ENCODE results near the gene LHFPL3. TPM values are rescaled to one million over a fixed set of nuclear protein-coding genes. Genes with fewer than 3 reads are reported as not detected.

The LHFPL3 gene
- total and polyA plus RNA-seq, 2 donors (not counting 1 experiment from before 2014, with no cell fraction given), result not detected

GRCh38 chr7:104416866-104417393 lies 88.5 kb downstream of the LHFPL3 start:
- H3K27ac Mint-ChIP-seq, result no peak overlapping the region
- CTCF ChIA-PET, result no interaction called here
- no peak overlapping the region for H3K4me3 ChIP-seq (ENCODE audit: control extremely low read depth in 1 of 5, extremely low read depth in 1 of 5, insufficient read depth in 1 of 5, low read depth in 2 of 5, low read length in 4 of 5)
- TF ChIP-seq EZH2 (IDR thresholded peaks at IDR 0.05; ENCODE audit: borderline replicate concordance, insufficient read depth, low read depth, low read length, poor library complexity, severe bottlenecking) (no peak), CTCF (IDR thresholded peaks at IDR 0.05) (no peak)
- H3K27ac ChIP-seq (ENCODE audit: low read length in 2 of 2), result no peak overlapping the region
- no peaks in the 10 kb centered on the region for H3K27me3 Mint-ChIP-seq
- no peaks in the 10 kb centered on the region for H3K27me3 ChIP-seq (replicated peaks in 1 of 4; ENCODE audit: control extremely low read depth in 1 of 4, control insufficient read depth in 3 of 4, insufficient read depth in 4 of 4, low read length in 3 of 4)
- no peaks in the 10 kb centered on the region for H4K20me1 ChIP-seq (ENCODE audit: control insufficient read depth, insufficient read depth, low read length, poor library complexity, severe bottlenecking)
- no peaks in the 10 kb centered on the region for H3K4me1 ChIP-seq (ENCODE audit: control insufficient read depth in 2 of 2, insufficient read depth in 2 of 2, low read length in 2 of 2)
- no peaks in the 10 kb centered on the region for H3K4me1 Mint-ChIP-seq
- no peak overlapping the region for H3K4me3 Mint-ChIP-seq
- H3K79me2 ChIP-seq (ENCODE audit: control insufficient read depth, insufficient read depth, low read length), result no peaks in the 10 kb centered on the region
- H3K4me2 ChIP-seq (replicated peaks; ENCODE audit: low read depth, low read length, poor library complexity, severe bottlenecking), result no peak overlapping the region
- no peaks in the 10 kb centered on the region for H3K9me3 ChIP-seq (ENCODE audit: control extremely low read depth in 1 of 3, control insufficient read depth in 2 of 3, insufficient read depth in 1 of 3, low read length in 2 of 3)
- H2AFZ ChIP-seq (ENCODE audit: insufficient read depth, low read depth, low read length, poor library complexity, severe bottlenecking), result no peak overlapping the region
- no peaks in the 10 kb centered on the region for H3K9me3 Mint-ChIP-seq (ENCODE audit: insufficient read depth)
- intact Hi-C loops (cut with micrococcal nuclease), result no loop called here
- POLR2A ChIA-PET, result no interaction called here
- 90% methylated on average over 2 of the region's 6 CpGs for WGBS (ENCODE audit: insufficient coverage)
- no peak for DNase-seq
- H3K9ac ChIP-seq (ENCODE audit: low read length), result no peak overlapping the region
- H3K36me3 ChIP-seq (replicated peaks in 1 of 2; ENCODE audit: control extremely low read depth in 1 of 2, control insufficient read depth in 1 of 2, extremely low read depth in 1 of 2, insufficient read depth in 2 of 2, low read length in 1 of 2), result no peaks in the 10 kb centered on the region
- no peak for ATAC-seq (ENCODE audit: low read depth)

- H3K4me1 Mint-ChIP-seq, result no peaks in the 10 kb centered on the region
- no peak overlapping the region for H3K4me2 ChIP-seq (replicated peaks; ENCODE audit: low read depth, low read length, poor library complexity, severe bottlenecking)
- H3K79me2 ChIP-seq (ENCODE audit: control insufficient read depth, insufficient read depth, low read length), result no peaks in the 10 kb centered on the region
- WGBS (ENCODE audit: insufficient coverage), result 50% methylated on average over 1 of the region's 1 CpG
- no peak for ATAC-seq (ENCODE audit: low read depth)
- no peaks in the 10 kb centered on the region for H3K9me3 Mint-ChIP-seq (ENCODE audit: insufficient read depth)
- no peak overlapping the region for H3K27ac ChIP-seq (ENCODE audit: low read length in 2 of 2)
- no peaks in the 10 kb centered on the region for H3K27me3 ChIP-seq (replicated peaks in 1 of 4; ENCODE audit: control extremely low read depth in 1 of 4, control insufficient read depth in 3 of 4, insufficient read depth in 4 of 4, low read length in 3 of 4)
- TF ChIP-seq CTCF (IDR thresholded peaks at IDR 0.05) (no peak), EZH2 (IDR thresholded peaks at IDR 0.05; ENCODE audit: borderline replicate concordance, insufficient read depth, low read depth, low read length, poor library complexity, severe bottlenecking) (no peak)
- POLR2A ChIA-PET, result no interaction called here
- no peaks in the 10 kb centered on the region for H3K9me3 ChIP-seq (ENCODE audit: control extremely low read depth in 1 of 3, control insufficient read depth in 2 of 3, insufficient read depth in 1 of 3, low read length in 2 of 3)
- DNase-seq, result no peak
- H3K27me3 Mint-ChIP-seq, result peaks cover 9% of the 10 kb centered on the region
- intact Hi-C loops (cut with micrococcal nuclease), result no loop called here
- no peak overlapping the region for H3K9ac ChIP-seq (ENCODE audit: low read length)
- H3K36me3 ChIP-seq (replicated peaks in 1 of 2; ENCODE audit: control extremely low read depth in 1 of 2, control insufficient read depth in 1 of 2, extremely low read depth in 1 of 2, insufficient read depth in 2 of 2, low read length in 1 of 2), result no peaks in the 10 kb centered on the region
- no peak overlapping the region for H3K4me3 Mint-ChIP-seq
- no peaks in the 10 kb centered on the region for H4K20me1 ChIP-seq (ENCODE audit: control insufficient read depth, insufficient read depth, low read length, poor library complexity, severe bottlenecking)
- no peak overlapping the region for H3K4me3 ChIP-seq (ENCODE audit: control extremely low read depth in 1 of 5, extremely low read depth in 1 of 5, insufficient read depth in 1 of 5, low read depth in 2 of 5, low read length in 4 of 5)
- H3K27ac Mint-ChIP-seq, result no peak overlapping the region
- H3K4me1 ChIP-seq (ENCODE audit: control insufficient read depth in 2 of 2, insufficient read depth in 2 of 2, low read length in 2 of 2), result no peaks in the 10 kb centered on the region
- CTCF ChIA-PET, result no interaction called here
- H2AFZ ChIP-seq (ENCODE audit: insufficient read depth, low read depth, low read length, poor library complexity, severe bottlenecking), result no peak overlapping the region
Measured at GRCh38 chr7:104431930-104432329, 103.5 kb downstream of the LHFPL3 start.

Data from B cell (primary cell).